WTC11 (cell line): ENCODE results near the gene HIC1.
A peak's percentile ranks its signal among the peaks of the same experiment; 100 is the strongest.

Source experiments
- CTCF ChIP-seq: fragments of 200-600 bp; IDR thresholded peaks from 2 replicates; pipeline ENCODE4 v1.8.0; 2022; ENCODE audit warnings: antibody characterized with exemption
- MYBL2 ChIP-seq: sonication (generic); formaldehyde crosslinking; IDR thresholded peaks from 2 replicates; pipeline ENCODE4 v1.8.1; 2023; ENCODE audit warnings: mild to moderate bottlenecking, moderate library complexity, missing genetic modification reagents
- NR2C2 ChIP-seq: sonication (generic); formaldehyde crosslinking; IDR thresholded peaks from 2 replicates; pipeline ENCODE4 v1.8.0; 2022; ENCODE audit warnings: mild to moderate bottlenecking, missing genetic modification reagents

GRCh38 chr17:2054512-2055291 lies at the start of gene HIC1:
- TF ChIP-seq CTCF = peak; percentile 86
- TF ChIP-seq NR2C2 = no peak
- TF ChIP-seq MYBL2 (CRISPR knock-in tag) = no peak
